Measurements from ENCODE around the gene VPS13C. TPM values are rescaled to one million over a fixed set of nuclear protein-coding genes. Genes with fewer than 3 reads are reported as not detected.

VPS13C gene
- total RNA-seq, 1 experiment from 2014 or later, result 18.6 TPM

GRCh38 chr15:61831505-61831921 lies 228.7 kb downstream of the VPS13C start (continued):
- no peak for TF ChIP-seq REST (IDR thresholded peaks at IDR 0.05; ENCODE audit: low read depth)

GRCh38 chr15:61830536-61831330 lies 229.5 kb downstream of the VPS13C start:
- H3K79me2 ChIP-seq (ENCODE audit: insufficient read depth, low read length), result no peaks in the 10 kb centered on the region
- TF ChIP-seq POLR2A (IDR thresholded peaks at IDR 0.05; ENCODE audit: borderline replicate concordance, extremely low read depth, insufficient read depth, insufficient read length), result no peak
- TF ChIP-seq JUND (IDR thresholded peaks at IDR 0.05), result no peak
- no peak for TF ChIP-seq ATF3 (IDR thresholded peaks at IDR 0.05)
- TF ChIP-seq SP1 (IDR thresholded peaks at IDR 0.05; ENCODE audit: low read depth), result no peak
- no peak for TF ChIP-seq SRF (IDR thresholded peaks at IDR 0.05; ENCODE audit: low read depth)
- TF ChIP-seq FOSL1 (IDR thresholded peaks at IDR 0.05; ENCODE audit: low read depth), result no peak
- TF ChIP-seq POLR2AphosphoS5 (IDR thresholded peaks at IDR 0.05; ENCODE audit: low read depth, low read length), result no peak
- TF ChIP-seq YY1 (IDR thresholded peaks at IDR 0.05; ENCODE audit: extremely low read depth, insufficient replicate concordance, low read depth, low read length), result no peak
- TF ChIP-seq CTCF (IDR thresholded peaks at IDR 0.05 in 2 of 3, conservative IDR thresholded peaks at IDR 0.05 in 1 of 3; ENCODE audit: borderline replicate concordance in 1 of 3, insufficient read depth in 1 of 3, low read depth in 2 of 3, low read length in 2 of 3), result no peak
- no peak for TF ChIP-seq RAD21 (IDR thresholded peaks at IDR 0.05; ENCODE audit: low read depth)
- TF ChIP-seq CEBPB (IDR thresholded peaks at IDR 0.05; ENCODE audit: low read depth), result no peak
- no peak for TF ChIP-seq ZBTB33 (IDR thresholded peaks at IDR 0.05; ENCODE audit: extremely low read depth, insufficient replicate concordance, low read length)

More at GRCh38 chr15:61830536-61831330, 229.5 kb downstream of the VPS13C start:
- intact Hi-C loops (cut with micrococcal nuclease), result no loop called here
- Histone ChIP-seq H3K4me1 (ENCODE audit: control insufficient read depth in 1 of 2, insufficient read depth in 2 of 2, low read length in 2 of 2) (no peaks in the 10 kb centered on the region), H3K4me3 (replicated peaks in 1 of 2; ENCODE audit: low read depth in 1 of 2, low read length in 2 of 2) (no peak overlapping the region), H3K36me3 (ENCODE audit: control insufficient read depth in 1 of 2, insufficient read depth in 2 of 2, low read length in 2 of 2) (no peaks in the 10 kb centered on the region), H2AFZ (ENCODE audit: low read depth, low read length, poor library complexity, severe bottlenecking) (no peak overlapping the region), H3K9ac (ENCODE audit: low read length) (no peak overlapping the region), H4K20me1 (ENCODE audit: insufficient read depth) (no peaks in the 10 kb centered on the region), H3K27me3 (ENCODE audit: insufficient read depth, low read length) (no peaks in the 10 kb centered on the region), H3K9me2 (ENCODE audit: insufficient read depth) (no peaks in the 10 kb centered on the region), H3K27ac (ENCODE audit: low read depth, low read length) (no peak overlapping the region), H3K9me3 (ENCODE audit: control insufficient read depth in 1 of 2, insufficient read depth in 1 of 2, low read depth in 1 of 2, low read length in 2 of 2) (no peaks in the 10 kb centered on the region), H3K4me2 (ENCODE audit: low read length) (no peak overlapping the region)
- POLR2A ChIA-PET, result no interaction called here
- no peak for ATAC-seq
- CTCF ChIA-PET, result no interaction called here
- RAD21 ChIA-PET (ENCODE audit: low non-redundant PET in 1 of 2, low total read pairs in 2 of 2, uncharacterized antibody in 2 of 2, unreplicated experiment in 2 of 2), result no interaction called here
- no peak for DNase-seq (ENCODE audit: low read depth, low spot score)
- no TSS peak for BruUV-seq (replicated peaks)
